ENCODE measurements around the gene CBARP. TPM values are rescaled to one million over a fixed set of nuclear protein-coding genes. Genes with fewer than 3 reads are reported as not detected.
A peak's percentile ranks its signal among the peaks of the same experiment; 100 is the strongest.

The CBARP gene
- total RNA-seq, 1 donor, result 1.8 TPM

GRCh38 chr19:1279782-1280341 is 42.1 kb upstream of the CBARP start:
- H3K36me3 ChIP-seq (ENCODE audit: insufficient read depth, low read length), result peaks cover 23% of the 10 kb centered on the region
- peaks cover 14% of the 10 kb centered on the region for H3K27me3 ChIP-seq (ENCODE audit: insufficient read depth, low read length)
- H3K4me2 ChIP-seq (ENCODE audit: insufficient read depth, low read length), result no peak overlapping the region
- no peak overlapping the region for H3K27ac ChIP-seq (ENCODE audit: low read depth, low read length)
- no peaks in the 10 kb centered on the region for H3K9me3 ChIP-seq (ENCODE audit: low read depth, low read length)
- peaks cover 10% of the 10 kb centered on the region for H3K4me1 ChIP-seq (ENCODE audit: insufficient read depth, low read length)
- TF ChIP-seq CTCF (IDR thresholded peaks at IDR 0.05; ENCODE audit: extremely low read depth, low read depth, low read length), result peak; percentile 92
- H3K79me2 ChIP-seq (ENCODE audit: insufficient read depth, low read length), result peaks cover 13% of the 10 kb centered on the region
- H4K20me1 ChIP-seq (ENCODE audit: insufficient read depth, low read length), result peaks cover 15% of the 10 kb centered on the region
- H3K4me3 ChIP-seq (ENCODE audit: insufficient read depth, low read length), result no peak overlapping the region
- peak; percentile 100 for DNase-seq (ENCODE audit: insufficient read length, low spot score, missing footprints)
- H2AFZ ChIP-seq (ENCODE audit: low read length), result no peak overlapping the region

GRCh38 chr19:1278713-1279660 is 41.2 kb upstream of the CBARP start:
- H3K4me3 ChIP-seq (ENCODE audit: insufficient read depth, low read length), result no peak overlapping the region
- peaks cover 21% of the 10 kb centered on the region for H3K79me2 ChIP-seq (ENCODE audit: insufficient read depth, low read length)
- peaks cover 32% of the 10 kb centered on the region for H3K36me3 ChIP-seq (ENCODE audit: insufficient read depth, low read length)
- H2AFZ ChIP-seq (ENCODE audit: low read length), result no peak overlapping the region
- no peak for TF ChIP-seq CTCF (IDR thresholded peaks at IDR 0.05; ENCODE audit: extremely low read depth, low read depth, low read length)
- no peaks in the 10 kb centered on the region for H3K9me3 ChIP-seq (ENCODE audit: low read depth, low read length)
- peaks cover 20% of the 10 kb centered on the region for H4K20me1 ChIP-seq (ENCODE audit: insufficient read depth, low read length)
- DNase-seq (ENCODE audit: insufficient read length, low spot score, missing footprints), result no peak
- peaks cover 18% of the 10 kb centered on the region for H3K4me1 ChIP-seq (ENCODE audit: insufficient read depth, low read length)
- H3K27ac ChIP-seq (ENCODE audit: low read depth, low read length), result no peak overlapping the region
- no peak overlapping the region for H3K4me2 ChIP-seq (ENCODE audit: insufficient read depth, low read length)
- H3K27me3 ChIP-seq (ENCODE audit: insufficient read depth, low read length), result peaks cover 5% of the 10 kb centered on the region

- DNase-seq (ENCODE audit: insufficient read length, low spot score, missing footprints), result no peak
- peaks cover 41% of the 10 kb centered on the region for H3K36me3 ChIP-seq (ENCODE audit: insufficient read depth, low read length)
- H3K4me2 ChIP-seq (ENCODE audit: insufficient read depth, low read length), result no peak overlapping the region
- H3K27me3 ChIP-seq (ENCODE audit: insufficient read depth, low read length), result peaks cover under 1% of the 10 kb centered on the region
- peaks cover 27% of the 10 kb centered on the region for H4K20me1 ChIP-seq (ENCODE audit: insufficient read depth, low read length)
- no peak overlapping the region for H3K4me3 ChIP-seq (ENCODE audit: insufficient read depth, low read length)
- H3K79me2 ChIP-seq (ENCODE audit: insufficient read depth, low read length), result peaks cover 30% of the 10 kb centered on the region
- peaks cover 22% of the 10 kb centered on the region for H3K4me1 ChIP-seq (ENCODE audit: insufficient read depth, low read length)
- no peak for TF ChIP-seq CTCF (IDR thresholded peaks at IDR 0.05; ENCODE audit: extremely low read depth, low read depth, low read length)
- no peak overlapping the region for H2AFZ ChIP-seq (ENCODE audit: low read length)
- H3K27ac ChIP-seq (ENCODE audit: low read depth, low read length), result no peak overlapping the region
- H3K9me3 ChIP-seq (ENCODE audit: low read depth, low read length), result no peaks in the 10 kb centered on the region
Measured at GRCh38 chr19:1278074-1278473, 40.3 kb upstream of the CBARP start.

- no peak for TF ChIP-seq CTCF (IDR thresholded peaks at IDR 0.05; ENCODE audit: extremely low read depth, low read depth, low read length)
- Histone ChIP-seq H4K20me1 (ENCODE audit: insufficient read depth, low read length) (peaks cover 30% of the 10 kb centered on the region), H3K4me2 (ENCODE audit: insufficient read depth, low read length) (no peak overlapping the region), H2AFZ (ENCODE audit: low read length) (no peak overlapping the region), H3K27me3 (ENCODE audit: insufficient read depth, low read length) (no peaks in the 10 kb centered on the region), H3K27ac (ENCODE audit: low read depth, low read length) (peak overlapping the region; percentile 86), H3K9me3 (ENCODE audit: low read depth, low read length) (no peaks in the 10 kb centered on the region), H3K4me3 (ENCODE audit: insufficient read depth, low read length) (peak overlapping the region; percentile 77), H3K79me2 (ENCODE audit: insufficient read depth, low read length) (peaks cover 40% of the 10 kb centered on the region), H3K36me3 (ENCODE audit: insufficient read depth, low read length) (peaks cover 51% of the 10 kb centered on the region), H3K4me1 (ENCODE audit: insufficient read depth, low read length) (peaks cover 22% of the 10 kb centered on the region)
- no peak for DNase-seq (ENCODE audit: insufficient read length, low spot score, missing footprints)
Measured at GRCh38 chr19:1277061-1277460, 39.3 kb upstream of the CBARP start.

All from osteoblast (primary cell).